Astrocyte of the cerebellum (primary cell): ENCODE measurements around the gene DDX59.

Experiments
- DNase-seq: peaks from one replicate; pipeline ENCODE4 v3.0.0-alpha.2; 2011; ENCODE audit warnings: low read depth
- H3K4me3 ChIP-seq: 2 replicates; pipeline ENCODE4 v1.5.1; 2011; ENCODE audit warnings: mild to moderate bottlenecking, low read depth, low read length, moderate library complexity
- in situ Hi-C: cut with HindIII; loops from 2 replicates; pipeline ENCODE4 v1.10.0; 2017; ENCODE audit warnings: low sequenced_read_pairs
- TF ChIP-seq, protein P1 (sequence below): IDR thresholded peaks from 2 replicates; pipeline ENCODE4 v1.5.1; 2012; ENCODE audit warnings: low read length, low read depth, moderate library complexity, mild to moderate bottlenecking; ENCODE audit errors: missing control alignments

Gene DDX59

DNA sequence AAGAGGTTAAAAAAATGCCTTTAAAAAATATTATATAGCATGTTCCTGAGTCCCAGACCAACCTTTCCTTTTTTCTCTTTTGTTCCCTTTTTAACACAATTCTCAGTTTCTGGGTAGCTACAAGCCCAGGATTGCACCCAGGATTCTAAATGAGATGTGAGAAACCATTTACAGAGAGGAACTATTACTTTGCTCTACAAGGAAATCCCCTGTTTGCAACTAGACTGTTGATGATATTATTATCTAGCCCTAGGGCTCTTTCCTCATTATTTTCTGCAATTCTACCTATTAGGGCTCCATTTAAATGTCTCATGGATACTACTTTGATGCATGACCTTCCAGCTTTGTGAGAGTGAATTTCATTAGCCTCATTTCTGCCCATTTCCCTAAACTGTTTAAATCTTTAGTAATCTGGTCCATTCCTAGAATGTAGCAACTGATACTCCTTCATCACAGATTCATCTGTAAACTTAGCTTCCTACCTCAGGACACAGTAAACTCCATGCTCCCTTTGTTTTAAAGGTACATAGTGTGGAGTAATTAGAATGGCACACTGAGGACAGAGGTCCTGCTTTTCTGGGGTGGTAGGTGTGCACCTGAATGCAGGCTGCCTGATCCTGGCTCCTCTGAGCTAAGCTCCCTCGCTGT lies 42.0 kb downstream of the DDX59 start:
- TF ChIP-seq, protein P1, sequence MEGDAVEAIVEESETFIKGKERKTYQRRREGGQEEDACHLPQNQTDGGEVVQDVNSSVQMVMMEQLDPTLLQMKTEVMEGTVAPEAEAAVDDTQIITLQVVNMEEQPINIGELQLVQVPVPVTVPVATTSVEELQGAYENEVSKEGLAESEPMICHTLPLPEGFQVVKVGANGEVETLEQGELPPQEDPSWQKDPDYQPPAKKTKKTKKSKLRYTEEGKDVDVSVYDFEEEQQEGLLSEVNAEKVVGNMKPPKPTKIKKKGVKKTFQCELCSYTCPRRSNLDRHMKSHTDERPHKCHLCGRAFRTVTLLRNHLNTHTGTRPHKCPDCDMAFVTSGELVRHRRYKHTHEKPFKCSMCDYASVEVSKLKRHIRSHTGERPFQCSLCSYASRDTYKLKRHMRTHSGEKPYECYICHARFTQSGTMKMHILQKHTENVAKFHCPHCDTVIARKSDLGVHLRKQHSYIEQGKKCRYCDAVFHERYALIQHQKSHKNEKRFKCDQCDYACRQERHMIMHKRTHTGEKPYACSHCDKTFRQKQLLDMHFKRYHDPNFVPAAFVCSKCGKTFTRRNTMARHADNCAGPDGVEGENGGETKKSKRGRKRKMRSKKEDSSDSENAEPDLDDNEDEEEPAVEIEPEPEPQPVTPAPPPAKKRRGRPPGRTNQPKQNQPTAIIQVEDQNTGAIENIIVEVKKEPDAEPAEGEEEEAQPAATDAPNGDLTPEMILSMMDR = no peak
- in situ Hi-C loops = no loop called here
- no peak overlapping the region for H3K4me3 ChIP-seq
- no peak for DNase-seq

DNA sequence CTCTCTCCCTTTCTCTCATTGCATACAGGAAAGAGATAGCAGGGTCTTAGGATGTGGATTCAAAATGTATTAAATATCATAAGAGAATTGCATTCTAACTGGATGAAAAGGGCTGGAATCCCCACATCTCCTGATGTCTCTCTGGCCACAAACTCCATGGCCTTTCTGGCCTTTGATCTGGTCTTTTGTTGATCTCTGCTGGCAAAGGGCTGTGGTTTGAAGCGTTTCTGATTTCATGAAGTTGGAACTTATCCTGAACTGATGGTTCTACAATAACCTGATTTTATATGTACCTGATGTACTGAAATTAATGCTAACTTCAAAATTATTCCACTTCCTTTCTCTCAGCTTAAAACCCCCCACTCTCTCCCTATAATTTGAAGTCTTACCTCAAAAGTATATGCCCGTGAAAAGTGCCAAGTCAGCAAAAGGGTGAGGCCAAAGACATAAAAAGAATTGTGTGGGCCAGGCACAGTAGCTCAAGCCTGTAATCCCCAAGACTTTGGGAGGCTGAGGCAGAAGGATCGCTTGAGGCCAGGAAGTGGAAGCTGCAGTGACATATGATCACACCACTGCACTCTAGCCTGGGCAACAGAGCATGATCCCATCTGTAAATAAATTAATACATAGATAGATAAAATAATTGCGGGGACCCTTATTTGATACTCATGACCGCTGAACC lies 42.7 kb downstream of the DDX59 start:
- no peak overlapping the region for H3K4me3 ChIP-seq
- TF ChIP-seq, protein P1 = no peak
- no peak for DNase-seq
- in situ Hi-C loops = no loop called here

DNA sequence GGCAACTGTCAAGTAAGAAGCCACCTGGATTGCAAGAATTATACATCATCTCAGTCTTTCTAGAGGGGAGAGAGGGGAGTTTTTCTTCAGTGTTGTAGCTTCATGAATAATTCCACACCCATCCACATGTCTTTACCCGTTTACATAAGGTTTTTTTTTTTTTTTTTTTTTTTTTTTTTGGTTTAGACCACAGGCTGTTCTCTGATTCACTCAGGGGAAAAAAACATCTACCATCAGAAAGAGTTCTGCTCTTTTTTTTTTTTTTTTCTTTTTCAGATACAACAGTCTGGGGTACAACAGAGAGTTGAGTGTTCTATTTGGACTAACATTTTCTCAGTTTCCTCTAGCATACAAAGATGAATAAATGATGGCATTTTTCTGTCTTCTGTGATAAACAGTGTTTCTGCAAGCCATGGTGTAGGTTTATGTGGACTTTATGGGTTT lies 44.3 kb downstream of the DDX59 start:
- in situ Hi-C loops = no loop called here
- TF ChIP-seq, protein P1 = no peak
- no peak for DNase-seq
- no peak overlapping the region for H3K4me3 ChIP-seq

DNA sequence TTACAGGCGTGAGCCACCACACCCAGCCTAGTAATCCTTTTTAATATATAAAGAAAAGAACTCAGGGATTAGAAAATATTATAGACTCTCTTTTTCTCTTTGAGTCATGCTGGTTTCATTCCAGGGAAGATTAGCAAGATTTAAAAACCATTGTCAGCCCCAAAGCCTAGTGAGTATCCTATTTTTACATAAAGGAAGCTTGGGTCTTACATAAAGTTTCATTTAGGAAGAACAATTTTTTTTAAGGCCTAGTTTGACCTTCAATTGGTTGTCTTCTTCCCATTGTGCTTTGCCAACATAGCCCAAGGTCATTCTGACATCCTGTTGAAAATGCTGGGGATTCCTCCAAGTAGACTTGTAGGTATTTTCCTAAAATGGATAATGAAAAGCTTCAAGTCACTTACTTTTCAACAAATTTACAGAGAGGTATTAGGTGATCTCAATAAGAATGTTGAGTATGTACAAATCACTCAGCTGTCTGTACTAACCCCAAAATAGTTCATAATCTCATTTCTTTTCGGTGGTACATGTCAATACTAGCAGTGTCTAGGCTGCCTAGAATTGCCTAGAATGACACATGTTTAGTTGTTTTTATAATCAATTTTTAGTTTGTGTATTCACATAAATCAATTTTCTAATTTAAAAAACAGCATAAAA lies 44.9 kb downstream of the DDX59 start:
- in situ Hi-C loops = no loop called here
- no peak for DNase-seq
- TF ChIP-seq, protein P1 = no peak
- H3K4me3 ChIP-seq = no peak overlapping the region

DNA sequence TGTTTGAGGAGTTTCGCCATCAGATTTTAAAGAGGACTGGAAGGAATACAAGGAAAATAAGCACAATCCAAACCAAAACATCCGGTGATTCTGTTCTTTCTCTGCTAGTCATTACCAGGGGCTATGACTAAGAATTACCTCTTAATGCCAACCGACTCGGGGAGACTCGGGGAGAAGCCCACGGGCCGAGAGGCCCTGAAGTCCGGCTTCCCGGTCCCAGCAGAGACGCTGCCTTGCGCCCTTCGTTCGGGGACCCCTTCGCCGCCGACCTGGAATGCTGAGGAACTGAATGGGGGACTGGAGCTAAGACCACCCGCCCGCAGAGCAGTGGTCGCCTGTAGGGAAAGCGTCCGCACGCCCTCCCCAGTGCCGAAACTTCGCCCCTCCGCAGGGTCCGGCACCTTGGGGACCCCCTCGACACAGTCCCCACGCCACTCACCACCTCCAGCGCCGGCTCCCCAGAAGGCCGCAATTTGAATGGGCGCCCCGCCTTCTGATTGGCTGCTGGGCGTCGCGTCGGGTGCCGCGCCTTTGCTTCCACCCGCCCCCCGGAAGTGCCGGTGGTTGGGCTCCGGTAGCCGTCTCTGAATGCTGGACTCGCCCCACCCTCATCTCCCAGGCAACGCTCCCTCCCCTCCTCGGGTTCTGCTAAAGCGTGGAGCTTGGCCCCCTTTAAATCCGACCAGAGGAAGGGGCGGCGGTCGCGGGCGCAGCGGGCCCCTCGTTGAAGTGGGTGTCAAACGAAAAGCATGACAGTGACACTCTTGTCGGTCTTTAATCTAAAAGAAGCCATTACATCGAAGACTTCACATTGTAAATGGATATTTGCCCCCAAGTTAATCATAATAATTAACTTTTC lies 49.2 kb downstream of the DDX59 start, which contains the start of gene KIF14:
KIF14 (minus strand) TSS at position 479 of the 859 bp plus-strand sequence. CDS start 2,028 bp downstream, outside the sequence.
- DNase-seq = peak; percentile 59
- TF ChIP-seq, protein P1 = no peak
- peak within 1 kb of the TSS; percentile 75 for H3K4me3 ChIP-seq
- in situ Hi-C loops = no loop called here

DNA sequence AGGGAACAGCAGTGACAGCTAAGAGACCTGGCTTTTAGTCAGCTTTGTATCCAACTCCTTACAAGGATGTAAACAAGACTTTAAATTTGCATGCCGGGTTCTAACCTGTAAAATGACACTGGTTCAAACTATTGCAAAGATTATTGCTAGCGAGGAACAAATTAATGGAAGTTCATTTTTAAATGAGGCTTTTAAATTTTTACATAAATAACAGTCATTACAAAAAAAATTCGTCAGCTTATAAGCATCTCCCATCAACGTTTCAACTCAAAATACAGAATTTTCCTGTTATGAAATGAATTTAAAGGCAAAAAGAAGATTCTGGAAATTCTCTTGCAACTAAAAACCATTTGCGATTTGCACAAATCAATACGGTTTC lies 49.8 kb downstream of the DDX59 start:
- H3K4me3 ChIP-seq = peak overlapping the region; percentile 75
- in situ Hi-C loops = loop anchor here (10.0 kb wide), 1 partner anchor 45 kb away; the partner anchor contains the start of gene DDX59
- no peak for DNase-seq
- TF ChIP-seq, protein P1 = no peak
